ACC112 (cell line): ENCODE measurements around the gene PPM1B.

ENCODE experiments used
- H2AFZ ChIP-seq: fragments of 200-600 bp; sonication (generic); one replicate; pipeline ENCODE4 v1.6.0; 2017; ENCODE audit warnings: antibody characterized with exemption, low read length; ENCODE audit not compliant: unreplicated experiment
- H3K27ac ChIP-seq: fragments of 200-600 bp; sonication (generic); 2 replicates; pipeline ENCODE4 v1.5.1; 2014; ENCODE audit warnings: low read depth, mild to moderate bottlenecking, antibody characterized with exemption, low read length, moderate library complexity
- H3K27me3 ChIP-seq: fragments of 200-600 bp; sonication (generic); 2 replicates; pipeline ENCODE4 v1.6.1; 2014; ENCODE audit warnings: mild to moderate bottlenecking, antibody characterized with exemption, low read length, moderate library complexity, mixed read lengths; ENCODE audit not compliant: insufficient read depth
- H3K36me3 ChIP-seq: fragments of 200-600 bp; sonication (generic); 2 replicates; pipeline ENCODE4 v1.6.1; 2016; ENCODE audit warnings: mild to moderate bottlenecking, antibody characterized with exemption, low read length, moderate library complexity, mixed read lengths; ENCODE audit not compliant: insufficient read depth
- H3K4me1 ChIP-seq: fragments of 200-600 bp; sonication (generic); one replicate; pipeline ENCODE4 v1.6.1; 2016; ENCODE audit warnings: low read length, mixed read lengths; ENCODE audit not compliant: insufficient read depth, unreplicated experiment, control insufficient read depth
- H3K4me3 ChIP-seq: fragments of 200-600 bp; sonication (generic); 2 replicates; pipeline ENCODE4 v1.5.1; 2014; ENCODE audit warnings: mild to moderate bottlenecking, low read depth, low read length
- H3K79me2 ChIP-seq: fragments of 200-600 bp; sonication (generic); one replicate; pipeline ENCODE4 v1.6.0; 2016; ENCODE audit warnings: low read length; ENCODE audit not compliant: control insufficient read depth, unreplicated experiment, insufficient read depth

The PPM1B gene

DNA sequence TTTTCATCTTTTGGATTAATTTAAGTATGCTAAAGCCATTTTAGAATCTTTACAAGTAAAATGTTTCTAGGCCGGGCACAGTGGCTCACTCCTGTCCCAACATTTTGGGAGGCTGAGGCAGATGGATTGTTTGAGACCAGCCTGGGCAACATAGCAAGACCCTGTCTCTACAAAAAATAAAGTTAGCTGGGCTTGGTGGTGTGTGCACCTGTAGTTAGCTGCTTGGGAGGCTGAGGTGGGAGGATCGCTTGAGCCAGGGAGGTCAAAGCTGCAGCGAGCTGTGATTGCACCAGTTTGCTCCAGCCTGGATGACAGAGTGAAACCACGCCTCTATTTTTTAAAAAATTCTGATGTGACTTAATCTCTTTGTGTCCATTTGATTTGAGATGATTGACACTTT is 3.9 kb downstream of the PPM1B start:
- H2AFZ ChIP-seq = no peak overlapping the region
- no peaks in the 10 kb centered on the region for H3K36me3 ChIP-seq
- no peak overlapping the region for H3K27ac ChIP-seq
- no peaks in the 10 kb centered on the region for H3K27me3 ChIP-seq
- no peak overlapping the region for H3K4me3 ChIP-seq
- H3K79me2 ChIP-seq = peaks cover 78% of the 10 kb centered on the region
- H3K4me1 ChIP-seq = peaks cover 22% of the 10 kb centered on the region

DNA sequence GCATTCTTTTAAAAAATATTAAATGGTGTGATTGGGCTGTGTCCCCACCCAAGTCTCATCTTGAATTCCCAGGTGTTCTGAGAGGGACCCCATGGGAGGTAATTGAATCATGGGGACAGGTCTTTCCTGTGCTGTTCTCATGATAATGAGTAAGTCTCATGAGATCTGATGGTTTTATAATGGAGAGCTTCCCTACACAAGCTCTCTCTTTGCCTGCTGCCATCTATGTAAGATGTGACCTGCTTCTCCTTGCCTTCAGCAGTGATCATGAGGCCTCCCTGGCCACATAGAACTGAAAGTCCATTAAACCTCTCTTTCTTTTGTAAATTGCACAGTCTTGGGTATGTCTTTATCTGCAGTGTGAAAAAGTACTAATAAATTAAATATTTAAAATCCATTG is 10.3 kb downstream of the PPM1B start:
- H3K4me1 ChIP-seq = peaks cover 11% of the 10 kb centered on the region
- no peak overlapping the region for H3K4me3 ChIP-seq
- peaks cover 67% of the 10 kb centered on the region for H3K79me2 ChIP-seq
- no peaks in the 10 kb centered on the region for H3K27me3 ChIP-seq
- no peak overlapping the region for H2AFZ ChIP-seq
- no peak overlapping the region for H3K27ac ChIP-seq
- no peaks in the 10 kb centered on the region for H3K36me3 ChIP-seq

DNA sequence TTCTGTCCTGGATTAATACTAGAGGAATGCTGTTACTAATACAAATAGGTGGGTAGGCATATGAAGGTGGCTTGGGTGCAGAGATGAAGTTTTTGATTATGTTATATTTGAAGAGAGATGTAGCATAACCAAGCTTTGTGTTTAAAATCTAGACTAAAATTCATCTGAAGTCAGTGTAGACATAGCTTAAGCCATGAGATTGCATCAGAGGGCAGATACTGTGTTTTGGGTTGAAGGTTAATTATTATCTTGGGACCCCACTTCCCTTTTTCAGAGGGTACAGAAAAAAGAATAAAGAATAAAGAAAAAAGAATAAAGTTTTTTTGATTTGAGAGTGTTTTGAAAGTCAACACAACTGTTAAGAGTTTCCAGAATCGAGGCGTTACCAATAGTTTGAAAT is 13.0 kb downstream of the PPM1B start:
- Histone ChIP-seq H3K79me2 (peaks cover 59% of the 10 kb centered on the region), H3K4me3 (no peak overlapping the region), H2AFZ (no peak overlapping the region), H3K27ac (no peak overlapping the region), H3K27me3 (no peaks in the 10 kb centered on the region), H3K36me3 (no peaks in the 10 kb centered on the region), H3K4me1 (peaks cover 4% of the 10 kb centered on the region)

DNA sequence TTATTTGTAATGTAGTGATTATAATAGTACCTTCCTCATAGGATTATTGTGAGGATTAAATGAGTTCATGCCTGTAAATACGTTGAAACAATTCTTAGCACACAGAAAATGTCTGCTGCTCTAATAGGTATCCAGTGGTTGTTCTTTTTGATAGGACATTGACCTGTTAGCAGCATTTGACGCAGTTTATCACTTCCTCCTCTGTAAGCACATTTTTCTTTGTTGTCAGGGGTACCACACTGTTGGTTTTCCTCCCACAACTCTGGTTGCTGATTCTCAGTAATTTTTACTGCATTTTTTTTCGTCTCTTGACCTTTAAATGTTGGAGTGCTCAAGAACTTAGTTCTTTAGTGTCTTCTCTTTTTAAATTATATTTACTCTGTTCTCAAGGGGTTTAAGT is 15.4 kb downstream of the PPM1B start:
- peaks cover 58% of the 10 kb centered on the region for H3K79me2 ChIP-seq
- no peak overlapping the region for H3K4me3 ChIP-seq
- H2AFZ ChIP-seq = no peak overlapping the region
- H3K4me1 ChIP-seq = peaks cover 4% of the 10 kb centered on the region
- H3K36me3 ChIP-seq = no peaks in the 10 kb centered on the region
- no peaks in the 10 kb centered on the region for H3K27me3 ChIP-seq
- no peak overlapping the region for H3K27ac ChIP-seq

DNA sequence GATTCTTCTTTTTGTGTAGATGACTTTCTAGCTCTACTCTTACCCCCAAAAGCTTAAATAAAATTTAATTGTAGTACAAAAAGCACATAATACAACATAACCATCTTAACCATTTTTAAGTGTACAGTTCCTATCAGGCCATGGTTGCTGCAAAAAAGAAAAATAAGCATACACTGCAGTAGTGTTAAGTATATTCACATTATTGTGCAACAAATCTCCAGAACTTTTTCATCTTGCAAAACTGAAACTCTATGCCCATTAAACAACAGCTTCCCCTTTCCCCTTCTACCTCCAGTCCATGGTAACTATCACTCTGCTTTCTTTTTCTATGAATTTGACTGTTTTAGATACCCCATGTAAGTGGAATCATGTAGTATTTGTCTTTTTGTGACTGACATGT is 18.1 kb downstream of the PPM1B start:
- Histone ChIP-seq H2AFZ (no peak overlapping the region), H3K36me3 (no peaks in the 10 kb centered on the region), H3K27me3 (no peaks in the 10 kb centered on the region), H3K4me3 (no peak overlapping the region), H3K27ac (no peak overlapping the region), H3K4me1 (peaks cover 4% of the 10 kb centered on the region), H3K79me2 (peaks cover 48% of the 10 kb centered on the region)

DNA sequence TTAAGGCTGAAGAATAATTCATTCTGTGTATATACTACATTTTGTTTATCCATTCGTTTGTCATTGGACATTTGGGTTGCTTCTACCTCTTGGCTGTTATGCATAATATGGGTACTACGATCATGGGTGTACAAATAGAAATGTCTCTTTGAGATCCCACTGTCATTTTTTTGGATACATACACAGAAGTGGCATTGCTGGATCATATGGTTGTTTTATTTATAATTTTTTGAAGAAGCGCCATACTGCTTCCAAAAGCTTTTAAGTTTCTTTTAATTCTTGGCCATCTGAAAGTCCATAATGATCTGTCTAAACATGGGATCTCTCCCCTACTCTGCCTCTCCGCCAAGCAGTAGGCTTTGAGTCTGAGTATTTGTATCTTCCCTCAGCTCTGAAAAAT is 18.6 kb downstream of the PPM1B start:
- no peaks in the 10 kb centered on the region for H3K36me3 ChIP-seq
- H3K4me3 ChIP-seq = no peak overlapping the region
- H3K27me3 ChIP-seq = no peaks in the 10 kb centered on the region
- H2AFZ ChIP-seq = no peak overlapping the region
- no peak overlapping the region for H3K27ac ChIP-seq
- peaks cover 48% of the 10 kb centered on the region for H3K79me2 ChIP-seq
- H3K4me1 ChIP-seq = peaks cover 4% of the 10 kb centered on the region

DNA sequence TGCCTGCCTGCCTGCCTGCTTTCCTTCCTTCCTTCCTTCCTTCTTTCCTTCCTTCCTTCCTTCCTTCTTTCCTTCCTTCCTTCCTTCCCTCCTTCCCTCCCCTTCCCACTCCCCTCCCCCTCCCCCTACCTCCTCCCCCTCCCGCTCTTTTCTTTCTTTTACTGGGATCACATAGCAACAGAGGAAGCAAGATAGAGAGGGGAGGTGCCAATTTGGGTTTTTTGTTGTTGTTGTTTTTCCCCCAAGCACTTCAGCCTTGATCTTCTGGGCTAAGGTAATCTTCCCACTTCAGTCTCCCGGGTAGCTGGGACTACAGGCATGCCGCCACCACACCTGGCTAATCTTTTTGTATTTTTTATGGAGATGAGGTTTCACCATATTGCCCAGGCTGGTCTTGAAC is 20.0 kb downstream of the PPM1B start:
- no peak overlapping the region for H3K27ac ChIP-seq
- H3K4me1 ChIP-seq = no peaks in the 10 kb centered on the region
- no peak overlapping the region for H2AFZ ChIP-seq
- no peaks in the 10 kb centered on the region for H3K36me3 ChIP-seq
- peaks cover 42% of the 10 kb centered on the region for H3K79me2 ChIP-seq
- H3K4me3 ChIP-seq = no peak overlapping the region
- H3K27me3 ChIP-seq = no peaks in the 10 kb centered on the region

DNA sequence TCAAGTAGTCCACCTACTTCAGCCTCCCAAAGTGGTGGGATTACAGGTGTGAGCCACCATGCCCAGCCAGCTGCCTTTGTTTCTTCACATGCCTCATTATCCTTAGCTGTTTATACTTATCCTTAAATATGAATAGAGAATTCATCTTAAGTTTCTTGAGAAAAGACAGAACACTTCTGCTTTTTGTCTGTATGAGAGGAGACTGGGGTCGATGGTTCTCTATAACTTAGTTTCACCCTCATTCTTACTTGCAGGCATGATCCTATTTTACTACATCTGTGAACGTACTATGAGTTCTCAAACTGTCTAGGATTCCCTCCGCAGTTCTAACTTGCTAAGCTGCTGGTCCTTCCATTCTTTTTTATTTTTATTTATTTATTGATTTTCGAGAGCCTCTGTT is 20.4 kb downstream of the PPM1B start:
- no peak overlapping the region for H3K27ac ChIP-seq
- H3K27me3 ChIP-seq = no peaks in the 10 kb centered on the region
- no peaks in the 10 kb centered on the region for H3K36me3 ChIP-seq
- no peaks in the 10 kb centered on the region for H3K4me1 ChIP-seq
- H3K79me2 ChIP-seq = peaks cover 42% of the 10 kb centered on the region
- no peak overlapping the region for H2AFZ ChIP-seq
- H3K4me3 ChIP-seq = no peak overlapping the region

DNA sequence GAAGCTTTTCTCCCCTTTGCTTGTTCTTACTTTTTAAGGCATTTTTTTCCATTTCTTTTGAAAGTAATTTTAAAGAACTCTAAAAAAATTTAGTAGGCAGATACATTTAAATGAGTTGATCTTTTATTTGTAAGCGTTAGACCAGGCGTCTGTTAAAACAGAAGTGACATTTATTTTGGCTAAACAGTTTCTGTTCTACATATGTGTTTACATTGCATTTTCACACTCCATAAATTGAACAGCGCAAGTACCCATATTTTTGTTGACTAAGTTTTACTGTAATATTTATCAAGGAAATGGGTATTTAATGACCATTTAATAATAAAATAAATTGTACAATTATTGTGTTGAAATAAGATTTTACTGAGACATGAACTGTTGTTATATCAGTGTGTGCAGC is 21.9 kb downstream of the PPM1B start:
- Histone ChIP-seq H3K4me3 (no peak overlapping the region), H3K27ac (no peak overlapping the region), H3K4me1 (no peaks in the 10 kb centered on the region), H2AFZ (no peak overlapping the region), H3K79me2 (peaks cover 38% of the 10 kb centered on the region), H3K36me3 (no peaks in the 10 kb centered on the region), H3K27me3 (no peaks in the 10 kb centered on the region)

DNA sequence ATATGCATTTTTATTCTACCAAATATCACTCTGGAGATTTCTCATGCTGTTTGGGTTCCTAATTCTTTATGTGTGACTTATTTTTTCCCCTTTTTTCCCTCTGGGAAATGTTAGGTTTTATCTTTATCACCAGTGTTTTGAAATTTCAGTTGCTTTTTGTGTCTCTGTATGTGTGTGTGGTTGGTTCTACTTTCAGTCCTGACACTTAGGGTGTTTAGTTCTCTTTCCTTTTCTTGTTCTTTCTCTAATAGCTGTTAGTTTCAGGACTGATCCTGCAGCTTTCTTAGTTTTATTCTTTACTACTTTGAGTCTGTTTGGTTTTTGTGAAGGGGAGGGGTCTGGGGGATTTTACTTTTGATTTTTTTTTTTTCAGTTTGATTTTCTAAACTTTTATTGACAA is 23.1 kb downstream of the PPM1B start:
- H3K27ac ChIP-seq = no peak overlapping the region

DNA sequence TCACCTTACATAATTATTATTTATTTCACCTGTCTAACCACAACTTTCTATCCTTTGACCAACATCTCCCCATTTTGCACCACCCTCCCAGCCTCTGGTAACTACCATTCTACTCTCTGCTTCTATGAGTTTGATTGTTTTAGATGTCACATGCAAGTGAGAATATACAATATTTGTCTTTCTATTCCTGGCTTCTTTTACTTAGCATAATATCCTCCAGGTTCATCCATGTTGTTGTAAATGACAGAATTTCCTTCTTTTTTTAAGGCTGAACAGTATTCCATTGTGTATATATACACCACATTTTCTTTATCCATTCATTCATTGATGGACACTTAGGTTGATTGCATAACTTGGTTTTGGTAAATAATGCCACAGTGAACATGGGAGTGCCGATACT is 24.0 kb downstream of the PPM1B start:
- Histone ChIP-seq H3K27ac (no peak overlapping the region), H3K36me3 (no peaks in the 10 kb centered on the region), H3K27me3 (no peaks in the 10 kb centered on the region), H3K4me3 (no peak overlapping the region), H2AFZ (no peak overlapping the region), H3K79me2 (peaks cover 26% of the 10 kb centered on the region), H3K4me1 (no peaks in the 10 kb centered on the region)

More for the DNA sequence above, 23.1 kb downstream of the PPM1B start:
- Histone ChIP-seq H3K4me1 (no peaks in the 10 kb centered on the region), H3K27me3 (no peaks in the 10 kb centered on the region), H2AFZ (no peak overlapping the region), H3K36me3 (no peaks in the 10 kb centered on the region), H3K79me2 (peaks cover 29% of the 10 kb centered on the region), H3K4me3 (no peak overlapping the region)

DNA sequence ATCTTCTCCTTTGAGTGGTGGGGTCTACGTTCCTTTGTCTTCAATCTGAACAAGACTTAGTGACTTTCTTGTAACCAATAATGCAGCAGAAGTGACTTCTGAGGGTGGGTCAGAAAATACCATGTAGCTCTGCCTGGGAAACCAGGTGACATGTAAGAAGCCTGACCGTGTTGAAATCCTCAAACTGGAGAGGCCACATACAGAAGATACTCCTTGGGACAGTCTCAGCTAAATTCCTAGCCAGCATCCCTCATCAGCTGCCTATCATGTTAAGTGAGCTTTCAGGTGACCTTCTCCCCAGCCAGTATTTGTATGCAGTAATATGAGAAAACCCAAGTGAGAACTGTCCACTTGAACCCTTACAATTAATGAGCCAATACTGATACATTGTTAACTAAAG is 27.0 kb downstream of the PPM1B start:
- H3K27me3 ChIP-seq = no peaks in the 10 kb centered on the region
- no peak overlapping the region for H2AFZ ChIP-seq
- no peaks in the 10 kb centered on the region for H3K4me1 ChIP-seq
- H3K4me3 ChIP-seq = no peak overlapping the region
- no peak overlapping the region for H3K27ac ChIP-seq
- H3K36me3 ChIP-seq = no peaks in the 10 kb centered on the region
- peaks cover 13% of the 10 kb centered on the region for H3K79me2 ChIP-seq
